ENCODE results near the gene SENP7.
"Not testable (repeated sequence)": the region's sequence is repeated elsewhere in the genome, so short reads cannot be mapped to it uniquely, and the experiment has no call there.

The SENP7 gene
- total RNA-seq, result 128 to 137 reads per million in 2 donors

GRCh38 chr3:101512646-101513418 lies at the start of gene SENP7:
TSS of gene SENP7 (minus strand) at chr3:101513212. CDS start at chr3:101513130, 82 bp downstream.
- DNase-seq, result peak; percentile 45 to 86 (median 65)

- DNase-seq, result peak; percentile 73 to 96 (median 87)
Measured at GRCh38 chr3:101561630-101562328, 48.8 kb upstream of the SENP7 start, which contains the start of gene TRMT10C. TSS of gene TRMT10C (plus strand) at chr3:101561868. CDS start at chr3:101564782, 2,914 bp downstream.

- DNase-seq, result no peak
Measured at GRCh38 chr3:101556064-101556463, 43.1 kb upstream of the SENP7 start.

- not testable (repeated sequence) for DNase-seq
Measured at GRCh38 chr3:101553381-101553780, 40.4 kb upstream of the SENP7 start.

- DNase-seq, result not testable (repeated sequence)
Measured at GRCh38 chr3:101551359-101552081, 38.5 kb upstream of the SENP7 start.

- no peak for DNase-seq
Measured at GRCh38 chr3:101549473-101549872, 36.5 kb upstream of the SENP7 start.

- peak in 1 of 5 experiments; percentile 66 for DNase-seq
Measured at GRCh38 chr3:101548527-101549105, 35.6 kb upstream of the SENP7 start.

GRCh38 chr3:101544161-101544850 lies 31.3 kb upstream of the SENP7 start:
- peak in 1 of 5 experiments; percentile 76 for DNase-seq

- DNase-seq, result peak in 1 of 5 experiments; percentile 92
Measured at GRCh38 chr3:101542957-101543356, 29.9 kb upstream of the SENP7 start.

GRCh38 chr3:101536955-101537354 lies 23.9 kb upstream of the SENP7 start:
- not testable (repeated sequence) for DNase-seq

- DNase-seq, result no peak
Measured at GRCh38 chr3:101536266-101536665, 23.3 kb upstream of the SENP7 start.

- DNase-seq, result no peak
Measured at GRCh38 chr3:101535221-101535620, 22.2 kb upstream of the SENP7 start.

- no peak for DNase-seq
Measured at GRCh38 chr3:101533603-101533968, 20.6 kb upstream of the SENP7 start.

GRCh38 chr3:101532783-101533602 lies 20.0 kb upstream of the SENP7 start:
- no peak for DNase-seq

- peak in 1 of 5 experiments; percentile 37 for DNase-seq
Measured at GRCh38 chr3:101531473-101532086, 18.6 kb upstream of the SENP7 start.

GRCh38 chr3:101530686-101531047 lies 17.7 kb upstream of the SENP7 start:
- DNase-seq, result no peak

- no peak for DNase-seq
Measured at GRCh38 chr3:101529816-101530685, 17.0 kb upstream of the SENP7 start.

GRCh38 chr3:101527906-101528305 lies 14.9 kb upstream of the SENP7 start:
- DNase-seq, result no peak

GRCh38 chr3:101527441-101527840 lies 14.4 kb upstream of the SENP7 start:
- no peak for DNase-seq

- DNase-seq, result peak in 2 of 5 experiments; percentile 32 to 81
Measured at GRCh38 chr3:101521211-101521701, 8.2 kb upstream of the SENP7 start.

Data from T-helper 2 cell (primary cell).